Measurements from ENCODE around the gene TSPAN15. TPM values are rescaled to one million over a fixed set of nuclear protein-coding genes. Genes with fewer than 3 reads are reported as not detected.
"Not testable (repeated sequence)": the region's sequence is repeated elsewhere in the genome, so short reads cannot be mapped to it uniquely, and the experiment has no call there.

The TSPAN15 gene
- total and polyA plus RNA-seq, 4 donors, result 44.3 to 68.4 (median 55.0) TPM

GRCh38 chr10:69517271-69517848 is 66.1 kb downstream of the TSPAN15 start:
- ATAC-seq (ENCODE audit: insufficient read depth, low FRiP score) (no peak), DNase-seq (no peak)
- TF ChIP-seq CTCF (IDR thresholded peaks at IDR 0.05; ENCODE audit: control extremely low read depth, extremely low read depth), result no peak
- Histone ChIP-seq H3K36me3 (ENCODE audit: control insufficient read depth in 4 of 4, insufficient read depth in 4 of 4, low read length in 4 of 4) (peaks cover 0 to 5% (median 0%) of the 10 kb centered on the region in 4 donors), H3K9me3 (ENCODE audit: control insufficient read depth in 4 of 4, insufficient read depth in 3 of 4, low read length in 3 of 4) (no peaks in the 10 kb centered on the region), H3K27ac (ENCODE audit: low read depth in 1 of 2, low read length in 1 of 2) (no peak overlapping the region), H3K27me3 (ENCODE audit: control insufficient read depth in 3 of 3, insufficient read depth in 3 of 3, low read length in 2 of 3) (peaks cover 0 to 6% (median 0%) of the 10 kb centered on the region in 3 donors), H3K4me1 (ENCODE audit: control insufficient read depth in 5 of 5, insufficient read depth in 5 of 5, low read length in 5 of 5) (no peaks in the 10 kb centered on the region), H3K4me3 (no peak overlapping the region), H3K9ac (ENCODE audit: insufficient read depth in 1 of 2, low read length in 2 of 2) (no peak overlapping the region)
- WGBS, 2 donors, result 92% methylated on average over 9 of the region's 9 CpGs

GRCh38 chr10:69527961-69528360 is 76.7 kb downstream of the TSPAN15 start:
- Histone ChIP-seq H3K27ac (ENCODE audit: low read depth in 1 of 2, low read length in 1 of 2) (no peak overlapping the region), H3K27me3 (ENCODE audit: control insufficient read depth in 3 of 3, insufficient read depth in 3 of 3, low read length in 2 of 3) (peaks cover 0 to 2% (median 0%) of the 10 kb centered on the region in 3 donors), H3K4me3 (no peak overlapping the region), H3K9ac (ENCODE audit: insufficient read depth in 1 of 2, low read length in 2 of 2) (no peak overlapping the region), H3K36me3 (ENCODE audit: control insufficient read depth in 4 of 4, insufficient read depth in 4 of 4, low read length in 4 of 4) (no peaks in the 10 kb centered on the region), H3K9me3 (ENCODE audit: control insufficient read depth in 4 of 4, insufficient read depth in 3 of 4, low read length in 3 of 4) (no peaks in the 10 kb centered on the region), H3K4me1 (ENCODE audit: control insufficient read depth in 5 of 5, insufficient read depth in 5 of 5, low read length in 5 of 5) (no peaks in the 10 kb centered on the region)
- TF ChIP-seq CTCF (IDR thresholded peaks at IDR 0.05; ENCODE audit: control extremely low read depth, extremely low read depth), result no peak
- 95 to 96% methylated on average over 10 to 11 of the region's 11 CpGs for WGBS, 2 donors
- ATAC-seq (ENCODE audit: insufficient read depth, low FRiP score) (peak; percentile 27), DNase-seq (no peak)

GRCh38 chr10:69533658-69534057 is 82.4 kb downstream of the TSPAN15 start:
- DNase-seq (no peak), ATAC-seq (ENCODE audit: insufficient read depth, low FRiP score) (no peak)
- Histone ChIP-seq H3K27ac (ENCODE audit: low read depth in 1 of 2, low read length in 1 of 2) (no peak overlapping the region), H3K27me3 (ENCODE audit: control insufficient read depth in 3 of 3, insufficient read depth in 3 of 3, low read length in 2 of 3) (peaks cover 0 to 2% (median 0%) of the 10 kb centered on the region in 3 donors), H3K9ac (ENCODE audit: insufficient read depth in 1 of 2, low read length in 2 of 2) (no peak overlapping the region), H3K36me3 (ENCODE audit: control insufficient read depth in 4 of 4, insufficient read depth in 4 of 4, low read length in 4 of 4) (no peaks in the 10 kb centered on the region), H3K4me3 (no peak overlapping the region), H3K9me3 (ENCODE audit: control insufficient read depth in 4 of 4, insufficient read depth in 3 of 4, low read length in 3 of 4) (no peaks in the 10 kb centered on the region), H3K4me1 (ENCODE audit: control insufficient read depth in 5 of 5, insufficient read depth in 5 of 5, low read length in 5 of 5) (no peaks in the 10 kb centered on the region)
- 79 to 81% methylated on average over 3 of the region's 3 CpGs for WGBS, 2 donors
- no peak for TF ChIP-seq CTCF (IDR thresholded peaks at IDR 0.05; ENCODE audit: control extremely low read depth, extremely low read depth)

GRCh38 chr10:69536521-69536920 is 85.3 kb downstream of the TSPAN15 start:
- H3K4me1 ChIP-seq (ENCODE audit: control insufficient read depth in 5 of 5, insufficient read depth in 5 of 5, low read length in 5 of 5); H3K9ac ChIP-seq (ENCODE audit: insufficient read depth in 1 of 2, low read length in 2 of 2); H3K27me3 ChIP-seq (ENCODE audit: control insufficient read depth in 3 of 3, insufficient read depth in 3 of 3, low read length in 2 of 3); H3K36me3 ChIP-seq (ENCODE audit: control insufficient read depth in 4 of 4, insufficient read depth in 4 of 4, low read length in 4 of 4); ATAC-seq (ENCODE audit: insufficient read depth, low FRiP score); H3K4me3 ChIP-seq; H3K9me3 ChIP-seq (ENCODE audit: control insufficient read depth in 4 of 4, insufficient read depth in 3 of 4, low read length in 3 of 4); H3K27ac ChIP-seq (ENCODE audit: low read depth in 1 of 2, low read length in 1 of 2); DNase-seq: not testable (repeated sequence)
- WGBS, 2 donors, result 95% methylated on average over 11 of the region's 11 CpGs
